ENCODE measurements around the gene GFOD1.

DNA sequence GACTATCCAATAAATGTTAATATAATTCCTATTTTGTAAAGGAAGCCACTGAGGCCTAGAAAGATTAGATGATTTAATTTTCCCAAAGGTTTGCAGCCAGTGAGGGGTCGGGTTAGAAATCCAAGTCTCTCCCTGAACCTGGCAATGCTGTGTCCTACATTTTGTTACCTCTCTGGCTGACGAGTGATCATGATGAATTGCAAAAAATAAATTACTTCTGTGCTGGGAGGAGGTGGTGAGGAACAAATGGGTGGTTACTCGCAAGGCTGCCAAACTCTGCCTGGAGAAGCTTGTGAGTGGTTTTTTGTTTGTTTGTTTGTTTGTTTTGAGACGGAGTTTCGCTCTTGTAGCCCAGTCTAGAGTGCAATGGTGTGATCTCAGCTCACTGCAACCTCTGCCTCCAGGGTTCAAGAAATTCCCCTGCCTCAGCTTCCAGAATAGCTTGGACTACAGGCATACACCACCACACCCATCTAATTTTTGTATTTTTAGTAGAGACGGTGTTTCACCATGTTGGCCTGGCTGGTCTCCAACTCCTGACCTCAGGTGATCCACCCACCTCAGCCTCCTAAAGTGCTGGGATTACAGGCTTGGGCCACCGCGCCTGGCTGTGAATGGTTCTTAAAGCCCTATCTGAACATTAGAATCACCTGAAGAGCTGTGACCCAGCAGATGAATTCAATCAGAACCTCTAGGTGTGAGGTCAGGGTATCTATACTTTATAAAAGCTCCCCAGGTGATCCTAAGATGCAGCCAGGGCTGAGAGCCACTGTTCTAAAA is 138.9 kb downstream of the GFOD1 start:
- TF ChIP-seq, protein P1, sequence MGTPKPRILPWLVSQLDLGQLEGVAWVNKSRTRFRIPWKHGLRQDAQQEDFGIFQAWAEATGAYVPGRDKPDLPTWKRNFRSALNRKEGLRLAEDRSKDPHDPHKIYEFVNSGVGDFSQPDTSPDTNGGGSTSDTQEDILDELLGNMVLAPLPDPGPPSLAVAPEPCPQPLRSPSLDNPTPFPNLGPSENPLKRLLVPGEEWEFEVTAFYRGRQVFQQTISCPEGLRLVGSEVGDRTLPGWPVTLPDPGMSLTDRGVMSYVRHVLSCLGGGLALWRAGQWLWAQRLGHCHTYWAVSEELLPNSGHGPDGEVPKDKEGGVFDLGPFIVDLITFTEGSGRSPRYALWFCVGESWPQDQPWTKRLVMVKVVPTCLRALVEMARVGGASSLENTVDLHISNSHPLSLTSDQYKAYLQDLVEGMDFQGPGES (IDR thresholded peaks at IDR 0.05; ENCODE audit: low read depth, low read length), result no peak
- TF ChIP-seq, protein P2, sequence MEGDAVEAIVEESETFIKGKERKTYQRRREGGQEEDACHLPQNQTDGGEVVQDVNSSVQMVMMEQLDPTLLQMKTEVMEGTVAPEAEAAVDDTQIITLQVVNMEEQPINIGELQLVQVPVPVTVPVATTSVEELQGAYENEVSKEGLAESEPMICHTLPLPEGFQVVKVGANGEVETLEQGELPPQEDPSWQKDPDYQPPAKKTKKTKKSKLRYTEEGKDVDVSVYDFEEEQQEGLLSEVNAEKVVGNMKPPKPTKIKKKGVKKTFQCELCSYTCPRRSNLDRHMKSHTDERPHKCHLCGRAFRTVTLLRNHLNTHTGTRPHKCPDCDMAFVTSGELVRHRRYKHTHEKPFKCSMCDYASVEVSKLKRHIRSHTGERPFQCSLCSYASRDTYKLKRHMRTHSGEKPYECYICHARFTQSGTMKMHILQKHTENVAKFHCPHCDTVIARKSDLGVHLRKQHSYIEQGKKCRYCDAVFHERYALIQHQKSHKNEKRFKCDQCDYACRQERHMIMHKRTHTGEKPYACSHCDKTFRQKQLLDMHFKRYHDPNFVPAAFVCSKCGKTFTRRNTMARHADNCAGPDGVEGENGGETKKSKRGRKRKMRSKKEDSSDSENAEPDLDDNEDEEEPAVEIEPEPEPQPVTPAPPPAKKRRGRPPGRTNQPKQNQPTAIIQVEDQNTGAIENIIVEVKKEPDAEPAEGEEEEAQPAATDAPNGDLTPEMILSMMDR (IDR thresholded peaks at IDR 0.05), result no peak
- TF ChIP-seq MEF2A (IDR thresholded peaks at IDR 0.05; ENCODE audit: borderline replicate concordance, low read depth) (no peak), RFX5 (IDR thresholded peaks at IDR 0.05; ENCODE audit: low read length) (no peak), MAX (IDR thresholded peaks at IDR 0.05; ENCODE audit: low read depth) (no peak), SMC3 (IDR thresholded peaks at IDR 0.05; ENCODE audit: low read depth, low read length) (no peak)
